NCI-H82 treated with DMSO at 0.1 percent for 48 hours (cell line): ENCODE data around the gene FOSL1.

Source experiments
- DNase-seq: peaks from one replicate; lab custom pipeline; 2025; ENCODE audit not compliant: unreplicated experiment; lab: John Stamatoyannopoulos, UW

Gene FOSL1

GRCh38 chr11:65864706-65865471 lies 35.3 kb downstream of the FOSL1 start:
- no peak for DNase-seq

- no peak for DNase-seq
These were observed 36.1 kb downstream of the FOSL1 start for GRCh38 chr11:65863889-65864705.

GRCh38 chr11:65862941-65863888 lies 37.0 kb downstream of the FOSL1 start:
- DNase-seq, result no peak

GRCh38 chr11:65862191-65862735 lies 37.9 kb downstream of the FOSL1 start:
- no peak for DNase-seq

- DNase-seq, result no peak
These were observed 38.5 kb downstream of the FOSL1 start for GRCh38 chr11:65861533-65862183.

GRCh38 chr11:65861165-65861505 lies 39.1 kb downstream of the FOSL1 start:
- no peak for DNase-seq

GRCh38 chr11:65860278-65861164 lies 39.7 kb downstream of the FOSL1 start, which contains the start of gene MUS81:
Gene MUS81 (plus strand): TSS chr11:65860433. CDS start chr11:65860754, 321 bp downstream.
- peak; percentile 87 for DNase-seq

- no peak for DNase-seq
These were observed 40.3 kb downstream of the FOSL1 start for GRCh38 chr11:65859812-65860277.

- peak; percentile 92 for DNase-seq
These were observed 40.9 kb downstream of the FOSL1 start for GRCh38 chr11:65859095-65859811.

GRCh38 chr11:65858681-65859087 lies 41.5 kb downstream of the FOSL1 start:
- no peak for DNase-seq

- peak; percentile 87 for DNase-seq
These were observed 42.1 kb downstream of the FOSL1 start, which contains the start of gene CFL1 for GRCh38 chr11:65857853-65858680. Gene CFL1 (minus strand): TSS chr11:65858180. CDS start chr11:65858099, 81 bp downstream.

GRCh38 chr11:65857500-65857852 lies 42.7 kb downstream of the FOSL1 start:
- no peak for DNase-seq

- peak; percentile 17 for DNase-seq
These were observed 43.3 kb downstream of the FOSL1 start for GRCh38 chr11:65856689-65857499.

GRCh38 chr11:65855927-65856363 lies 44.2 kb downstream of the FOSL1 start:
- DNase-seq, result no peak

GRCh38 chr11:65854852-65855837 lies 45.0 kb downstream of the FOSL1 start:
- no peak for DNase-seq
